Smooth muscle cell of the brain vasculature (primary cell): ENCODE measurements around the gene HDAC3.
A peak's percentile ranks its signal among the peaks of the same experiment; 100 is the strongest.

Experiments used
- DNase-seq: peaks from one replicate; pipeline ENCODE4 v3.0.0-alpha.2; 2012; ENCODE audit warnings: low read depth, low spot score

HDAC3 gene

DNA sequence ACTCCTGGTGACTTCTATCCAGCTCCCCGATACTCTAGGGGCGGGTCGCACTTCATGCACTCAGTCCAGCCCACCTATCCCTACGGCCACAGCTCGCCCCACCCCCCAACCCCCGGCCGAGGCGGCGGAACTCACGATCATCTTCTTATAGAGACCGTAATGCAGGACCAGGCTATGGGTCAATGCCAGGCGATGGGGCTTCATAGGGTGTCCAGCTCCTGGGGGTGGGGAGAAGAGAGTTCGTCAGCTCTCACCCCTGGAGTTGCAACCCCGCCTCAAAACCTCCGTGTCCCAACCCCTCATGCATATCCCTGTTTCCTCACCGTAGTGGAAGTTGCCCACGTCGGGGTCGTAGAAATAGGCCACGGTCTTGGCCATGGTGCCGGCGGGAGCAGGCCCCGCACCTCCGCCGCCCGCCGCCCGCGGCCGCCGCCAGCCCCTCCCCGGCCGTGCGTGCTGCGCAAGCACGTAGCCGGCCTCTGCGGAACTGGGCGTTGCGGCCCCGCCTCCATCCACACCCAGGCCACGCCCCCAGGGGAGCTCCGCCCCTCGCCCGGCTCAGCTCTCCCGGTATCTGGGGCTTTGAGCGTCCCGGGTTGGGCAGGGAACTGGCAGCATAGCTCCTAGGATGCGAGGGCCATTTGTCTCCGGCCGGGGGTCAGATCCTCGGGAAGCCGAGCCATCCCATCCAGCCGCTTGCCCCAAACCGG, at the start of gene HDAC3, which contains the start of gene RELL2:
TSS of gene HDAC3 (minus strand) at position 437 of the 710 bp plus-strand sequence. CDS start at position 378, 59 bp downstream.
TSS of gene RELL2 (plus strand) at position 585 of the 710 bp plus-strand sequence. CDS start 1,229 bp downstream, outside the sequence.
- DNase-seq, result peak; percentile 62

DNA sequence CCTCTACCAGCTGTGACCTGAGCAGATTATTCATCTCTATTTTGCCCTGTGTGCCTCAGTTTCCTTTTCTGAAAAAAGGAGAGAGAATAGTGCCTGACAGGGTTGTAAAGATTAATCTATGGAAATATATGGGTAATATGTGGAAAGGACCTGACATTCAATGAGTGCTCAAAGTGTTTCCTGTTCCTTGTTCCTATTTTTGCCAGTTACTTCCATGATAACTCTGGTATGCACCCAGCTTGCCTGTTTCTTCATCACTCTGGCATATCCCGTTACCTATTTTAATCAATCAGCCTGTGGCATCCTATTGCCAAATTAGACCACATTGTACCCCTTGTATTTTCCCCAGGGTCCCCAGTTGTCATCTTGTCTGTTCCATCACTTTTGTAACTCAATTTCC, 48.9 kb upstream of the HDAC3 start:
- DNase-seq, result no peak

DNA sequence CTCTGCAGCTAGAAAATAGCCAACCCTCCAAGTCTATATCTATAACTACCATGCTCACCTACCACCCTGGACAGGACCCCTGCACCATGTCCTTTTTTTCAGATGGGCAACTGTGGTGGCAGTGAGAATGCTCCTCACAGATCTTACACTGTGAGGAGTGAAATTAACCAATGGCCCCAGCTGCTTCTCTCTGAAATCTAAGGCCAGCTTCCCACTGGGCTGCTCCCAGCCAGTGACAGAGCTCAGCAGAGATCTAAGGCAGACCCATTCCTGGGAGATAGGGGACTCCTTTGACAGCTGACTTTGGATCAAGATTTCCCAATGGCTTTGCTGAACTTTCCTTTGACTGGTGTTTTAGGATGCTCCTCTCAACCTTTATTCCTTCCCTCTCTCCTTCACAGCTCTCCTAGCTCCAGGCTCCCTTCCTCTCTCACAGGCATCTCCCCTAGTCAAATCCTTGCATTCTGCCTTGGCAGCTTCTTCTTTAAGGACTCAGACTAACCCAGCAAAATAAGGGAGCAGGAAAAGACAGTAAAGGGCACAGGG, 47.0 kb upstream of the HDAC3 start:
- no peak for DNase-seq

- DNase-seq, result no peak
These were observed 45.3 kb upstream of the HDAC3 start, which contains the start of gene ARAP3 for GRCh38 chr5:141681695-141682641. ARAP3 (minus strand) TSS chr5:141682230; CDS start chr5:141680486, 1,744 bp downstream.

DNA sequence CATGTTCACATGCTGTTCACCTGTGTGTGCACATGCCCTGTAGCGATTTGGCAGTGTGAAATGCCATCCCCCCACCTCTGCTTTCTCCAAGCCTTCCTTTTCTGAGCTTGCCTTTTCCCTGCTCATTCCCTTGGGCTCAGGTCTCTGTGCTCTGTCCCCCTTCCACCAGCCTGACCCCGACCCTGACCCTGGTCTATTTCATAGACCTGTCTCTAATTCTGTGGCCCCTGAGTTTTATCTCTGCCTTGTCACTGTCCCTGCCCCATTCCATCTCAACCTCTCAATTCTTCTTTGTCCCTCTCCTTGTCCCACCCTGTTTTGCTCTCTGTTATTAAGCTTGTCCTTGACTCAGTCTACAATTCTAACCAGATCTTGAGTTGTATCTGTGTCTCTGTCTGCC, 44.6 kb upstream of the HDAC3 start:
- no peak for DNase-seq

GRCh38 chr5:141680751-141681201, 44.1 kb upstream of the HDAC3 start:
- DNase-seq, result no peak

DNA sequence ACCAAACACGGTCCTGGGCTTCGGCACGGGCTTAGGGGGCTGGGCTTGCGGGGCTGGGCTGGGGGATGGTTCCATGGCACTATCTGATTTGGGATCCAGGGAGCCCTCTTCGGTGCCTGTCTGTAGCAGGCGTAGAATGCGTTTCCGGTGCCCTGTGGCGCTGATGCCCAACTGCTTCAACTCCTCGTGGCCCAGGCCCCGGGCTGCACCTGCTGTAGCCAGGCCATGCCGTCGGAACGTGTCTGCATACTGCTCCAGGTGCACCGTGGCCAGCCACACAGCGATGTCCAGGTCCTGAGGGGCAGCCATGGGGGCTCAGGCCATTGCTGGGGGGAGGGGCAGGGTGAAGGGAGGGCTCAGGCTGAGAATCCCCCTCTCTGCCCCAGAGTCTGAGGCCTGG, 43.5 kb upstream of the HDAC3 start:
- no peak for DNase-seq

DNA sequence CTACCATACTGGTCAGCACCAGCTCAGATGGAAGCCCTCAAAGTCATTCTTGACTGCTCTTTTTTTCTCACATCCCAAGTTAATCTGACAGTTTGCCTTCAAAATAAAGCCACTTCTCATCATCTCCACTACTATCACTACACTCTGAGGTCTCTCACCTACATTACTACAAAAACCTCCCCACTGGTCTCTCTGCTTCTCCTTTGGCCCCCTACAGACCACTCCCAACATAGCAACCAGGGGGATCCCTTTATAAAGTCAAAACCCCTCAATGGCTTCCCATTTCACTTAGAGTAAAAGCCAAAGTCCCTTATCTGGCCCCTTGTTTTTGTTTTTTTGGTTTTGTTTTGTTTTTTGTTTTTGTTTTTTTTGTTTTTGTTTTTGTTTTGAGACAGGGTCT, 40.8 kb upstream of the HDAC3 start:
- DNase-seq, result no peak

- DNase-seq, result no peak
These were observed 39.0 kb upstream of the HDAC3 start for GRCh38 chr5:141675672-141676071.

GRCh38 chr5:141674747-141675146, 38.1 kb upstream of the HDAC3 start:
- DNase-seq, result no peak

GRCh38 chr5:141672841-141673813, 36.5 kb upstream of the HDAC3 start:
- DNase-seq, result no peak

- no peak for DNase-seq
These were observed 35.6 kb upstream of the HDAC3 start for GRCh38 chr5:141672071-141672840.

- no peak for DNase-seq
These were observed 32.9 kb upstream of the HDAC3 start for GRCh38 chr5:141669520-141669919.

- DNase-seq, result no peak
These were observed 32.1 kb upstream of the HDAC3 start for GRCh38 chr5:141668601-141669265.

DNA sequence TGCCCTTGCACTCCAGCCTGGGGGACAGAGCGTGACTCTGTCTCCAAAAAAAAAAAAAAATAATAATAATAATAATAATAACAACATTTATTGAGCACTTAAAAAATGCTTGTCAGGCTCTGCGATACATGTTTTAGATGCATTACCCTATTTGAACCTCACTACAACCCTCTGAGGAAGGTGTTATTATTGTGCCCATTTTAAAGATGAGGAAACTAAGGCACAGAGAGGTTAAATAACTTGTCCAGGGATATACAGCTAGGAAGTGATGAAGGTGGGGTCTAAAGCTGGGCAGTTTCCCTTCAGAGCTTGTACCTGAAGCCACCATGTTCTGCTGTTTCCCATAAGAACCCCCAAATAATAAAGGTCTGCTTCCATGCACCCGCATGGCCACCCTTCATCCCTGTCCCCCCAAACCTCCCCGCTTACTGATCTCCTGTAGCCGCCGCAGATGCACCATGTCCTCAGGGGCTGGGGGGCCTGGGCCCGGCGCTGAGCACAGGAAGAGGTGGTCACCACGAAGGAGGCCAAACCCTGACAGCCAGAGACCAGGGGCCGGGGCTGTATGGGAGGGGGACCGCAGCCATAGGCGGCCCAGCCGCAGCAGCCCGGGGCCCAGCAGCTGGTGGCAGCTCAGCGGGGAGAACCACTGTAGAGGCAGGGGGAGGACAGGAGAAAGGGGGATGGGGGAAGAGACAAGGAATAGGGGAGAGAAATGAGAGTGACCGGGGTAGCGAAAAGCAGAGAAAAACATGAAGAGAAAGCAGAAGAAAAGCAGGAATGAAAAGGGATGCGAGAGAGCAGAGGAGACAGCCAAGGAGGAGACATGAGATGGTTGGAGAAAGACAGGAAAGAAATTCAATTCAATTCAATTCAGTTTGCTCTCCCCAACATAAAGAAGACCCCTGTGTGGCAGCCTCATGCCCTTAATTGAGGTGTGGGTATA, 29.6 kb upstream of the HDAC3 start:
- no peak for DNase-seq

DNA sequence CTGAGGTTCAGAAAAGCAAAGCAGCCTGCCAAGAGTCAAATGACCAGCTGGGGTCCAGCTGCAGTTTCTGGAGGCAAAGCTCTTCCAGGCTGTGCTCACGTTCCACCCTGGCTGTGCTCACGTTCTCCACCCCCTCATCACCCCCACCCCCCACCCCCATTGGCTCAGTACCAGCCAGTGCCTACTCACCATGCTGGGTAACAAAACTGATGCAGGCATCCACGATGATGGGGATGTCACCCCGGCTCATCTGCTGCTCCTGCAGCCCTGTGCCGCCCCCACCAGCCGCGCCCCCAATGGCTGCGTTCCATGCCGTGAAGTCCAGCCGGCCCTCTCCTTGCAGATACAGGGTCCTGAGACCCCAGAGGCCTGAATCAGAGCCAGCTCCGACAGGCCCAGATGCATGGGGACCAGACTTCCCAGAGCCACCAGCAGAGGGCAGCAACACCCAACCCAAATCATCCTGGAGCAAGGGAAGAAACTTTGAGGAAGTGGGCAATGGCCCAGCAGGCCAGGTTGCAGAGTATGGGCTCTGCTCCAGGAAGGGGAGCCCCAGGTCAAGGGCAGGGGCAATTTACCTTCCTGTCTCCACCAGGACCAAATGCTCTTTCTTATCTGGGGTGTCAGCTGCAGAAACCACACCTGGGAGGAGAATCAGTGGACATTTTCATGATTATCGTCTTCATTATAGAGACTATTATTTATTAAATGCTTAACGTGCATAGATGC, 28.2 kb upstream of the HDAC3 start:
- peak; percentile 36 for DNase-seq

- no peak for DNase-seq
These were observed 26.9 kb upstream of the HDAC3 start for GRCh38 chr5:141663506-141663905.

DNA sequence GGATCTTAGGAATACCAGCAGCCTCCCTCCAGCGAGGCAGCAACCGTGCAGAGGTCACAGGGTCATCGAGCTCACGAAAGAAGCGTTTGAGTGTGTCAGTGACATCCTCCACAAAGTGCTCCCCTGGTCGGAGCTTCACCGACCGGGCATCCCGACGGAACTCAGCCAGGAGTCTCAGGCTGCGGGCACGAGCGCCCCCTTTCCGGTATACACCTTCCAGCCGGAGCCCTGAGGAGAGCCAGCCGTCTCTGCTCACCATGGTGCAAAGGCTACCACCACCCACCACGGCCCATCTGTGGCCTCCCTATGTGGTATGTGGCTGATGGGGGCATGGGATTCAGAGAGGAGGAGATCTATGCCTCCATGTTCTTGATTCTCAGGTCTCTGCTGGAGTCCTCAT, 25.4 kb upstream of the HDAC3 start:
- no peak for DNase-seq
